Mesothelial cell of epicardium (in vitro differentiated cells): ENCODE results near the gene GAGE12G. TPM values are rescaled to one million over a fixed set of nuclear protein-coding genes. Genes with fewer than 3 reads are reported as not detected.
A peak's percentile ranks its signal among the peaks of the same experiment; 100 is the strongest.

Experiments
- DNase-seq, 2 experiments: peaks; one replicate each; pipeline ENCODE4 v3.0.0; 2021; ENCODE audit warnings: low spot score in 2 of 2; ENCODE audit not compliant: unreplicated experiment in 2 of 2
- H3K27ac Mint-ChIP-seq: 2 replicates; pipeline ENCODE4 v1.8.0; 2021; ENCODE audit warnings: mixed read lengths
- H3K27me3 Mint-ChIP-seq: 2 replicates; pipeline ENCODE4 v1.8.0; 2021; ENCODE audit warnings: low read depth, mixed read lengths
- H3K36me3 Mint-ChIP-seq: 2 replicates; pipeline ENCODE4 v1.8.0; 2021; ENCODE audit warnings: mixed read lengths
- H3K4me1 Mint-ChIP-seq: 2 replicates; pipeline ENCODE4 v1.8.0; 2021; ENCODE audit warnings: mixed read lengths
- H3K4me3 Mint-ChIP-seq: 2 replicates; pipeline ENCODE4 v1.8.0; 2021; ENCODE audit warnings: mild to moderate bottlenecking, moderate library complexity, mixed read lengths
- H3K9me3 Mint-ChIP-seq: 2 replicates; pipeline ENCODE4 v1.8.0; 2021; ENCODE audit warnings: mixed read lengths
- CTCF ChIP-seq: fragments of 200-600 bp; sonication (generic); IDR thresholded peaks from one replicate; pipeline ENCODE4 v1.5.0; 2021; ENCODE audit warnings: antibody characterized with exemption; ENCODE audit not compliant: unreplicated experiment
- total RNA-seq: library from RNA; stranded (reverse); gene quantifications from 3 replicates; pipeline ENCODE4 v1.2.1, GENCODE V29; 2021

The GAGE12G gene
- total RNA-seq, 1 donor from 2014 or later: not detected

- peak overlapping the region; percentile 16 for H3K27ac Mint-ChIP-seq
- H3K4me1 Mint-ChIP-seq: peaks cover 5% of the 10 kb centered on the region
- DNase-seq: no peak
- TF ChIP-seq CTCF: no peak
- H3K27me3 Mint-ChIP-seq: no peaks in the 10 kb centered on the region
- H3K36me3 Mint-ChIP-seq: no peaks in the 10 kb centered on the region
- no peak overlapping the region for H3K4me3 Mint-ChIP-seq
- peaks cover 25% of the 10 kb centered on the region for H3K9me3 Mint-ChIP-seq
These were observed 40.6 kb downstream of the GAGE12G start for GRCh38 chrX:49610718-49611310.

GRCh38 chrX:49618574-49618973 is 48.4 kb downstream of the GAGE12G start:
- Mint-ChIP-seq H3K27me3 (no peaks in the 10 kb centered on the region), H3K4me1 (no peaks in the 10 kb centered on the region), H3K36me3 (no peaks in the 10 kb centered on the region), H3K4me3 (no peak overlapping the region), H3K27ac (no peak overlapping the region), H3K9me3 (peaks cover 14% of the 10 kb centered on the region)
- no peak for DNase-seq
- no peak for TF ChIP-seq CTCF

Other genes with a start within 250 kb of the GAGE12G start
- gene GAGE12J, start 248.4 kb upstream of the GAGE12G start, total RNA-seq: not detected in 3 replicates
- gene GAGE13, start 238.8 kb upstream of the GAGE12G start, total RNA-seq: not detected in 3 replicates
- gene GAGE12C, start 38.2 kb upstream of the GAGE12G start, total RNA-seq: not detected in 3 replicates
- not detected in 3 replicates for gene GAGE12D, start 28.7 kb upstream of the GAGE12G start, total RNA-seq
- not detected in 3 replicates for gene GAGE12E, start 19.1 kb upstream of the GAGE12G start, total RNA-seq
- not detected in 3 replicates for gene GAGE12F, start 9.6 kb upstream of the GAGE12G start, total RNA-seq
- not detected in 3 replicates for gene GAGE12H, start 9.5 kb downstream of the GAGE12G start, total RNA-seq
- not detected in 3 replicates for gene GAGE2A, start 19.1 kb downstream of the GAGE12G start, total RNA-seq
- not detected in 3 replicates for gene GAGE1, start 28.6 kb downstream of the GAGE12G start, total RNA-seq
- not detected in 3 replicates for gene PAGE1, start 125.6 kb downstream of the GAGE12G start, total RNA-seq